Neural cell (in vitro differentiated cells): ENCODE results near the gene DUT. TPM values are rescaled to one million over a fixed set of nuclear protein-coding genes. Genes with fewer than 3 reads are reported as not detected.

ENCODE experiments used
- H2AFZ ChIP-seq: fragments of 200-600, 300-800 bp; sonication (generic), shearing (Covaris generic); 2 replicates; pipeline ENCODE4 v1.6.0; 2014; ENCODE audit warnings: low read depth, mild to moderate bottlenecking, antibody characterized with exemption, low read length, moderate library complexity
- H3F3A ChIP-seq: fragments of 200-600 bp; shearing (Covaris generic); 2 replicates; pipeline ENCODE4 v1.6.1; 2016; ENCODE audit warnings: mild to moderate bottlenecking, moderate library complexity, mixed read lengths, antibody characterized with exemption, low read length; ENCODE audit not compliant: insufficient read depth, poor library complexity, severe bottlenecking
- H3K27ac ChIP-seq: fragments of 200-600, 300-800 bp; sonication (generic), shearing (Covaris generic); 2 replicates; pipeline ENCODE4 v1.5.1; 2014; ENCODE audit warnings: mild to moderate bottlenecking, low read length, moderate library complexity
- H3K27me3 ChIP-seq: fragments of 300-800, 200-600 bp; sonication (generic), shearing (Covaris generic); 2 replicates; pipeline ENCODE4 v1.6.0; 2014; ENCODE audit warnings: mild to moderate bottlenecking, low read depth, low read length, moderate library complexity; ENCODE audit not compliant: insufficient read depth
- H3K36me3 ChIP-seq: fragments of 300-800, 200-600 bp; sonication (generic), shearing (Covaris generic); 2 replicates; pipeline ENCODE4 v1.5.1; 2014; ENCODE audit warnings: mild to moderate bottlenecking, antibody characterized with exemption, low read length, moderate library complexity; ENCODE audit not compliant: insufficient read depth
- H3K4me2 ChIP-seq: fragments of 300-800, 200-600 bp; sonication (generic), shearing (Covaris generic); 2 replicates; pipeline ENCODE4 v1.6.0; 2014; ENCODE audit warnings: mild to moderate bottlenecking, low read length
- H3K4me3 ChIP-seq: fragments of 300-800, 200-600 bp; sonication (generic), shearing (Covaris generic); 2 replicates; pipeline ENCODE4 v1.5.1; 2014; ENCODE audit warnings: mild to moderate bottlenecking, low read length, moderate library complexity
- H3K79me2 ChIP-seq: fragments of 200-600 bp; shearing (Covaris generic); replicated peaks from 2 replicates; pipeline ENCODE4 v1.6.0; 2014; ENCODE audit warnings: mild to moderate bottlenecking, low read length, moderate library complexity; ENCODE audit not compliant: insufficient read depth
- H3K9ac ChIP-seq: fragments of 300-800, 200-600 bp; sonication (generic), shearing (Covaris generic); 2 replicates; pipeline ENCODE4 v1.6.1; 2016; ENCODE audit warnings: mild to moderate bottlenecking, low read length, mixed read lengths
- H3K9me2 ChIP-seq: fragments of 200-600 bp; shearing (Covaris generic); 2 replicates; pipeline ENCODE4 v1.6.1; 2016; ENCODE audit warnings: mild to moderate bottlenecking, low read length, mixed read lengths; ENCODE audit not compliant: insufficient read depth
- H3K9me3 ChIP-seq: fragments of 200-600, 300-800 bp; sonication (generic), shearing (Covaris generic); 2 replicates; pipeline ENCODE4 v1.6.1; 2016; ENCODE audit warnings: mild to moderate bottlenecking, mixed run types, low read length, moderate library complexity, mixed read lengths
- H4K20me1 ChIP-seq: fragments of 200-600 bp; shearing (Covaris generic); 2 replicates; pipeline ENCODE4 v1.6.1; 2016; ENCODE audit warnings: mild to moderate bottlenecking, mixed run types; ENCODE audit not compliant: insufficient read depth
- CTCF ChIP-seq: fragments of 450-650 bp; IDR thresholded peaks from 2 replicates; pipeline ENCODE4 v1.5.1; 2014; ENCODE audit warnings: antibody characterized with exemption, mild to moderate bottlenecking, moderate library complexity; ENCODE audit not compliant: poor library complexity, severe bottlenecking
- EP300 ChIP-seq: fragments of 450-650 bp; conservative IDR thresholded peaks from 2 replicates; pipeline ENCODE4 v1.6.1; 2014; ENCODE audit warnings: antibody characterized with exemption, mild to moderate bottlenecking, moderate library complexity; ENCODE audit not compliant: poor library complexity, severe bottlenecking
- EZH2 ChIP-seq: fragments of 200-600, 300-800 bp; shearing (Covaris generic), sonication (generic); IDR thresholded peaks from 2 replicates; pipeline ENCODE4 v1.6.1; 2014; ENCODE audit warnings: antibody characterized with exemption, low read length, borderline replicate concordance, mild to moderate bottlenecking; ENCODE audit not compliant: insufficient read depth, poor library complexity, severe bottlenecking
- MXI1 ChIP-seq: fragments of 450-650 bp; conservative IDR thresholded peaks from 2 replicates; pipeline ENCODE4 v1.6.1; 2014; ENCODE audit warnings: antibody characterized with exemption, mild to moderate bottlenecking; ENCODE audit not compliant: poor library complexity, severe bottlenecking
- POLR2AphosphoS5 ChIP-seq: IDR thresholded peaks from 2 replicates; pipeline ENCODE4 v1.6.1; 2012
- RAD21 ChIP-seq: fragments of 450-650 bp; conservative IDR thresholded peaks from 2 replicates; pipeline ENCODE4 v1.6.1; 2014; ENCODE audit warnings: antibody characterized with exemption, mild to moderate bottlenecking, moderate library complexity
- REST ChIP-seq: IDR thresholded peaks from 2 replicates; pipeline ENCODE4 v1.6.1; 2012; ENCODE audit warnings: borderline replicate concordance
- SMC3 ChIP-seq: fragments of 450-650 bp; conservative IDR thresholded peaks from 2 replicates; pipeline ENCODE4 v1.6.1; 2014; ENCODE audit warnings: antibody characterized with exemption, mild to moderate bottlenecking, moderate library complexity; ENCODE audit not compliant: poor library complexity
- TAF1 ChIP-seq: IDR thresholded peaks from 2 replicates; pipeline ENCODE4 v1.6.1; 2012; ENCODE audit warnings: low read depth
- polyA plus RNA-seq: library from polyadenylated mRNA; depleted of rRNA; stranded (reverse); fragments of >200 nt; gene quantifications from 2 replicates; pipeline ENCODE4 v1.2.3, GENCODE V29; 2014

DUT gene
- polyA plus RNA-seq, 1 donor from 2014 or later = 263 TPM

- Histone ChIP-seq H2AFZ (peak overlapping the region; percentile 10), H3K9me2 (no peaks in the 10 kb centered on the region), H3K27me3 (no peaks in the 10 kb centered on the region), H3K9me3 (no peaks in the 10 kb centered on the region), H3K4me2 (peak overlapping the region; percentile 47), H3K79me2 (no peaks in the 10 kb centered on the region), H3K36me3 (no peaks in the 10 kb centered on the region), H3K4me3 (peak overlapping the region; percentile 1), H4K20me1 (no peaks in the 10 kb centered on the region), H3F3A (no peaks in the 10 kb centered on the region), H3K9ac (no peak overlapping the region), H3K27ac (no peak overlapping the region)
- TF ChIP-seq RAD21 (no peak), REST (no peak), SMC3 (no peak), EZH2 (no peak), EP300 (no peak), TAF1 (no peak), POLR2AphosphoS5 (no peak), MXI1 (no peak), CTCF (no peak)
These were observed 32.3 kb upstream of the DUT start for GRCh38 chr15:48298914-48299313.

- Histone ChIP-seq H3K9me2 (no peaks in the 10 kb centered on the region), H2AFZ (no peak overlapping the region), H4K20me1 (no peaks in the 10 kb centered on the region), H3K9me3 (no peaks in the 10 kb centered on the region), H3K9ac (no peak overlapping the region), H3K27me3 (no peaks in the 10 kb centered on the region), H3K4me2 (no peak overlapping the region), H3K4me3 (no peak overlapping the region), H3K79me2 (no peaks in the 10 kb centered on the region), H3K27ac (no peak overlapping the region), H3F3A (no peaks in the 10 kb centered on the region), H3K36me3 (no peaks in the 10 kb centered on the region)
- no peak for TF ChIP-seq CTCF
- no peak for TF ChIP-seq POLR2AphosphoS5
These were observed 31.2 kb upstream of the DUT start for GRCh38 chr15:48300038-48300437.
